Keratinocyte (primary cell): Measurements from ENCODE around the gene FILIP1.

Experiments used
- EZH2 ChIP-seq: IDR thresholded peaks from one replicate; pipeline ENCODE4 v1.6.1; 2012; ENCODE audit warnings: inconsistent platforms, mild to moderate bottlenecking, low read length, moderate library complexity
- TF ChIP-seq, protein P1 (sequence below), 3 experiments: IDR thresholded peaks in 1 of 3; conservative IDR thresholded peaks in 1 of 3; optimal IDR thresholded peaks in 1 of 3; 2 replicates in 2 of 3; 3 replicates in 1 of 3; pipeline versions ENCODE3 to v1.5.1; 2011; ENCODE audit warnings: low read length in 3 of 3, mild to moderate bottlenecking in 3 of 3, moderate library complexity in 2 of 3, control low read depth in 1 of 3, inconsistent platforms in 1 of 3; ENCODE audit not compliant: insufficient read depth in 2 of 3; ENCODE audit errors: extremely low read depth in 1 of 3

DNA sequence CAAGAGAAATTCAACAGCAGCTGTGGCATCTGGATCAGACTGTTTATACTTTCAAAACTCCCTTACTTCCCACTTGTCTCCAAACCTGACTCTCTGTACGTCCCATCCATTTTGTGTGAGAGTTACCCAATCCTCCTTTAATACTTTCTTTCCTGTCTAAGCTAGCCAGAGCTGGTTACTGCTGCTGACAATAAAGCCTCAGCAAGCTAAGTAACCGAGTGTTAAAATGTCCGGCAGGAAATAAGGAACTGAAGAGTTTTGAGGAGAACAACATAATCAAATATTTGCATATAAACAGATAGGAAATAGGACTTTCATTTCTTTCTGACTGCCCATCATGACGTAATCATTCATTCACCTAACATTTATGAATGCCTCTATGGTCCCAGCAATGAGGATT, 220.6 kb downstream of the FILIP1 start:
- TF ChIP-seq, protein P1, sequence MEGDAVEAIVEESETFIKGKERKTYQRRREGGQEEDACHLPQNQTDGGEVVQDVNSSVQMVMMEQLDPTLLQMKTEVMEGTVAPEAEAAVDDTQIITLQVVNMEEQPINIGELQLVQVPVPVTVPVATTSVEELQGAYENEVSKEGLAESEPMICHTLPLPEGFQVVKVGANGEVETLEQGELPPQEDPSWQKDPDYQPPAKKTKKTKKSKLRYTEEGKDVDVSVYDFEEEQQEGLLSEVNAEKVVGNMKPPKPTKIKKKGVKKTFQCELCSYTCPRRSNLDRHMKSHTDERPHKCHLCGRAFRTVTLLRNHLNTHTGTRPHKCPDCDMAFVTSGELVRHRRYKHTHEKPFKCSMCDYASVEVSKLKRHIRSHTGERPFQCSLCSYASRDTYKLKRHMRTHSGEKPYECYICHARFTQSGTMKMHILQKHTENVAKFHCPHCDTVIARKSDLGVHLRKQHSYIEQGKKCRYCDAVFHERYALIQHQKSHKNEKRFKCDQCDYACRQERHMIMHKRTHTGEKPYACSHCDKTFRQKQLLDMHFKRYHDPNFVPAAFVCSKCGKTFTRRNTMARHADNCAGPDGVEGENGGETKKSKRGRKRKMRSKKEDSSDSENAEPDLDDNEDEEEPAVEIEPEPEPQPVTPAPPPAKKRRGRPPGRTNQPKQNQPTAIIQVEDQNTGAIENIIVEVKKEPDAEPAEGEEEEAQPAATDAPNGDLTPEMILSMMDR (optimal IDR thresholded peaks at IDR 0.05 in 1 of 3, IDR thresholded peaks at IDR 0.05 in 1 of 3, conservative IDR thresholded peaks at IDR 0.05 in 1 of 3; ENCODE audit: extremely low read depth in 1 of 3, insufficient read depth in 2 of 3, low read length in 3 of 3) = no peak
- no peak for TF ChIP-seq EZH2
